PFSK-1 (cell line): ENCODE data around the gene IMMP1L.

ENCODE experiments used
- FOXP2 ChIP-seq: optimal IDR thresholded peaks from 2 replicates; pipeline ENCODE3; 2011; ENCODE audit warnings: borderline replicate concordance, control low read depth, inconsistent platforms; ENCODE audit not compliant: insufficient read depth; ENCODE audit errors: extremely low read length, extremely low read depth
- POLR2AphosphoS5 ChIP-seq: IDR thresholded peaks from 2 replicates; pipeline ENCODE4 v1.6.1; 2012; ENCODE audit warnings: low read depth, mild to moderate bottlenecking, control low read depth, low read length, moderate library complexity
- REST ChIP-seq, 2 experiments: IDR thresholded peaks; 2 replicates each; pipeline versions ENCODE4 v1.6.1 to v1.8.0; 2011 to 2012; ENCODE audit warnings: low read depth in 2 of 2, low read length in 2 of 2, control low read depth in 1 of 2, inconsistent platforms in 1 of 2, mild to moderate bottlenecking in 1 of 2, moderate library complexity in 1 of 2; ENCODE audit not compliant: insufficient read depth in 1 of 2
- TAF1 ChIP-seq: IDR thresholded peaks from 2 replicates; pipeline ENCODE4 v1.6.1; 2012; ENCODE audit warnings: low read length, control low read depth, borderline replicate concordance; ENCODE audit not compliant: insufficient read depth

GRCh38 chr11:31529701-31530100 is 20.3 kb upstream of the IMMP1L start:
- TF ChIP-seq POLR2AphosphoS5 (no peak), TAF1 (no peak), FOXP2 (no peak), REST (IDR thresholded peaks at IDR 0.05; ENCODE audit: insufficient read depth in 1 of 2, low read depth in 2 of 2, low read length in 2 of 2) (no peak)
